HG03135 (cell line): ENCODE measurements around the gene VPS39.

Source experiments
- ATAC-seq: cut with Tn5 transposase; IDR thresholded peaks from one replicate; pipeline ENCODE4 v1.9.1; 2021; ENCODE audit warnings: mild to moderate bottlenecking, moderate library complexity; ENCODE audit not compliant: unreplicated experiment

VPS39 gene

DNA sequence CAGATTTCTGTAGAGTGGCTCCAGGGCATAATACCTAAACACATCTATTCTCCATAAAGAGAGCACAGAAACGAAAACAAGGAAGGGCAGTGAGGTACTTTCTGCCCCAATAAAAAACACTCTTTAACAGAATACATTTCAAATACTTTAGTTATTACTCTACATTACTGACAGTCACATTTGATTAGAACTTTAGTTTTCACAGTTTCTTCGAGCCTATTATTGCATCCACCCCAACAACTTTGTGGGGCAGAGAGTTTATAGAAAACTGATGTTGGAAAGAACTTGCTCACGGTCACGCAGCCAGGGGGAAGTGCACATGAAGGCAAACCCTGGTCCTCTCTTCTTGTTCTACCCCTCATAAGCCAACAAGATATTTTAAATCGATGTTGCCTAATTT is 9.0 kb downstream of the VPS39 start:
- no peak for ATAC-seq

DNA sequence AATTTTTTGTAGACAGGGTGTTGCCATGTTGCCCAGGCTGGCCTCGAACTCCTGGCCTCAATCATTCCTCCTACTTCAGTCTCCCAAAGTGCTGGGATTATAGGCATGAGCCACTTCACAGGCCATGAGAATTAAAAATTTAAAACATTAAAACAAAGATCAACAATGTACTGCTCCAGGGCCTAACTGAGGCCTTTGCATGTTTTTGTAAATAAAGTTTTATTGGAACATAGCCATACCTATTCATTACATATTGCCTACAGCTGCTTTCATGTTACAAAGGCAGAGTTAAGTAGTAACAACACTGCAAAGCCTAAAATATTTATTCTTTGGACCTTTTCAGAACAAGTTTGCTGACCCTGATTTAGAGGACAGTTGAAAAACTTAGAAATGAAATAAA is 9.6 kb downstream of the VPS39 start:
- ATAC-seq, result no peak

- no peak for ATAC-seq
Measured at GRCh38 chr15:42194513-42194912, 13.6 kb downstream of the VPS39 start.

GRCh38 chr15:42193383-42193782 is 14.7 kb downstream of the VPS39 start:
- ATAC-seq, result no peak

DNA sequence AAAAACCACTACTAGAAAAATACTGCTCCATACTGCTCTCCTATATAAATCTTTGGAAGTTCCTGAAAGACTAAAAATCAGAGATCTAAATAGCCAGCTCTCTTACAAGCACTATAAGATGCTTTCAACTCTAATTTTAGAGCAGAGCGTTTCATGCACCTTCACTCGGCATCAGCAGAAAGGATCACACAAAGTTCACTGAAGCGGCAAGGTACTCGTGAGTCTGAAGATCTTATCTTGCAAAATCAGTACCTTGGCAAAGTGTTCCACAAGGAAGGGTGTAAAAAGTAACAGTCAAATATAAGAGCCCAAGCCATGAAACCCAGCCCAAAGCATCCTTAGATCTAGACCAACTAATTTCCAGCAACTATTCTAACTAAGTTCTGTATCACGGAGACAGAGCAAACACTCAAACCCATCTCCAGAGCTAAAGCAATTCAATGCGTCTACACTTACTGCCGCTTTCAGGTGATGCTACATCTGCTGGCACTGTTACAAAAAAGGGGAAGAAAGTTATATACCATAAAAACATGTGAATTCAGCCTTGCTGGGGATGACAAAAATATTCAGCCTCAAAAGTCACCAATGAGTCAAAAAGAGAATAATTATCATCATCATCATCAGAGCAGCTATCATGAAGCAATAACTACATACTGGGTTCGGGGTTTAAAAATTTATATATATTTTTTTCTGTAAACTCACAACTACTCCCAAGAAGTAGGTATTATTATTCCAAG is 16.3 kb downstream of the VPS39 start:
- no peak for ATAC-seq

GRCh38 chr15:42190370-42190769 is 17.7 kb downstream of the VPS39 start:
- no peak for ATAC-seq

DNA sequence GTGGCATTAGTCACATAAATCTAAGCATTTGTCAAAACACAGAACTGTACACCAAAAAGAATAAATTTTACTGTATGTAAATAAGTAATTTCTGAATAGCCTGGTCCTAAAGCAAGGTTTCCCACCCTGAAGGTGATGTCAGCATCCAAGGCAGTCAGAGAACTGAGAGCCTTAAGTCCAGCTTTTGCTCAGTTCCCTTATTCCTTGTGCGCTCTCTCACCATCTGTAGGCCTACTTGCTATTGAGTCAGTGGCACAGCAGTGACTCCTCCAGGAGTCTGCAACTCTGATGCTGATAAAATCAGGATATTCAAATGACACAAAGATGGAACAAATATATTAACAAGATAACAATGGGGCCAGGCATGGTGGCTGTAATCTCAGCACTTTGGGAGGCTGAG is 22.3 kb downstream of the VPS39 start:
- ATAC-seq, result no peak

DNA sequence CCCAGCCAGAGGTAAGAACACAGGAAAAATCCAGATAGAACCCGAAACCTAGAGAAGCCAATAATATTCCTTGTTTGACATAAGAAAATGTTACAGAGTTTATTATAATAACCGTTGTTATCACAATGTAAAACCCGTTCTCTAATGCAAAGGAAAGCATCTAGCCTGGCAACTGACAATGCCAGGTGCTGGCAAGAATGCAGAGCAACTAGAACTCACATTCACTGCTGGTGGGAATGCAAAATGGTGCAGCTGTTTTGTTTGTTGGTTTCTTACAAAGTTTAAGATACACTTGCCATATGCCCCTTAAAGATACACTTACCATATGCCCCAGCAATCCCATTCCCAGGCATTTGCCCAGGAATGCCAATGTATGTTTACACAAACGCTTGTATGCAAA is 23.4 kb downstream of the VPS39 start:
- ATAC-seq, result no peak

GRCh38 chr15:42184296-42184695 is 23.8 kb downstream of the VPS39 start:
- ATAC-seq, result no peak

DNA sequence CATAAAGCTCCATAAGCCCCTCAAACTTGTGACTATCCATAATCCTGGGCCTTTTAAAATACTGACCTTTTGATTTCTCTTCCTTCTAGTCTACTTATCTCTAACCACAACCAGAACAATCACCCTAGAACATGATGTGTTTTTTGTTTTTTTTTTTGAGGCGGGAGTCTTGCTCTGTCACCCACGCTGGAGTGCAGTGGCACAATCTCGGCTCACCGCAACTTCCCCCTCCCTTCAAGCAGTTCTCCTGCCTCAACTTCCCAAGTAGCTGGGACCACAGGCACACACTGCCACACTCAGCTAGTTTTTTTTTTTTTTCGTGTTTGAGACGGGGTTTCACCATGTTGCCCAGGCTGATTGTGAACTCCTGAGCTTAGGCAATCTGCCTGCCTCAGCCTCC is 25.1 kb downstream of the VPS39 start:
- ATAC-seq, result no peak

- ATAC-seq, result no peak
Measured at GRCh38 chr15:42182328-42182886, 25.7 kb downstream of the VPS39 start.

DNA sequence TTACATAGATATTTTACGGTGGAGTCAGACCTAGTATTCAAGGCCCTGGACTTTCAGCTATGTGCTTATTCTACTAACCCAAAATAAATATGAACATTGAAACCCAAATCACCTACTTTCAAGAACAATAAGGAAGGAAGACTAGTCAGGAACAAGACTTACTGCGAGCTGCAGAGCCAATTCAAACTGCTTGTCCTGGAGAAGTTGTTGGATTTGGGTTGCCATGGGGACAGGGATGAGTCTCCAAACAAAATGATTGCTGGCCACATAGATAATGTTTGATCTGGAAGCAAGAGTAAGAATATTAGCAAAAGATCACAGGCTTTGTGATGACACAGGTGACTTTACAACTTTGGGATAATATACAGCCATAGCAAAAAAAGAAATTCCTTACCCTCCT is 30.0 kb downstream of the VPS39 start:
- no peak for ATAC-seq

GRCh38 chr15:42175671-42176070 is 32.4 kb downstream of the VPS39 start:
- no peak for ATAC-seq

DNA sequence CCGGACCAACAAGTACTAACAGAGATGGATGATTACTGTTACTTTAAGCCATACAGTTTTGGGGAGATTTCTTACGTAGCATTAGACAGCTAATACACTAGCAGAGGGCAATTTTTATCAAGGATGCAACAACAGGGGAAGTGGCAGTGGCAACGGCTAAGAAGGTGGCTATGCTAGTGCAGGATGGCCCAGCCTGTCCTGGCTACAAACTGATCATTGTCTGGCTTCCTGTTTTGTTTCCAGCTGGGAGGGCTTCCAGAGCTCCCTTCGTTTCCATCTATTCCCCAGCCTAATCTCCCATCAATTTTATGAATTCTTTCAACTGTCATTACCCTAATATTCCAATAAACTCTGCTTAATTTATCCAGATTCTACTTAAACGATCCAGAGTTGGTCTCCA is 35.6 kb downstream of the VPS39 start:
- ATAC-seq, result no peak

- no peak for ATAC-seq
Measured at GRCh38 chr15:42171795-42172194, 36.3 kb downstream of the VPS39 start.

- ATAC-seq, result no peak
Measured at GRCh38 chr15:42171122-42171521, 37.0 kb downstream of the VPS39 start.

GRCh38 chr15:42166225-42166940 is 41.7 kb downstream of the VPS39 start:
- no peak for ATAC-seq

DNA sequence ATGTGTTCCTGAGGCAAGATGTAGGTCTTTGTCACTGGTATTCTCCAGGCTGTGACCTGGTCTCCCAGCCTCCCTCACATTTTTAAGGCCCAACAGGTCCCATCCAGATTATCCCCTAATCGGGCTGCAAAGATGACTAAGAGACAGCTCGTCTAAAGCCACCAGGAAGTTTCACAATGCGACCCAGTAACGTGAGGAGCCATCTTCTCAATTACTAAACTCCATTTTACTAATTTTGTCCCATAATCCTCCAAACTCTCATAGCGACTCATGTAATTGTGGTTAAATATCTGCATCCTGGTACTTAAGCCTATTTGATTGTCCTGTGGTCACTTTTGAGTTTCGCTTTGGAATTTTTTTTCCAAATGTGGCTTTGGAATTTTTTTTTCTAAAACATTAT is 43.0 kb downstream of the VPS39 start:
- no peak for ATAC-seq

- no peak for ATAC-seq
Measured at GRCh38 chr15:42163947-42164550, 44.1 kb downstream of the VPS39 start.

DNA sequence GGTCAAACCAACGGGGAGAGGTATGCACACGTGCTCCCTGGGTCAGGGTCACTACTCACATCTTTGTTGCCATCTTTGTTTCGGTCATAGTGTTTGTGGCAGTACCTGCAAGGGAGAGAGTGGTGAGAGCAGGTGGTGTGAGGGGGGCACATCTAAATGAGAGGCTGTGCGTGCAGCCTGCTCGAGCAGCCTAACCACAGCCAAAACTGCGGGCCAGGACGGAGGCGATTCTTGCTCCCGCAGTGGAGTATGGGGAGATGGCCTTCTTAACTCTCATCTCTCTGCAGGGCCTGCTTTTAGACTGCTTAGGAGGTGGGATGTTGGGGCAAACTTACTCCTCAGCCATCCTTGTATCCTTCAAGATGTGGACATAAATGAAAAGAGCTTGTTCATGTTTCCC is 44.8 kb downstream of the VPS39 start:
- no peak for ATAC-seq

- ATAC-seq, result no peak
Measured at GRCh38 chr15:42160136-42160535, 48.0 kb downstream of the VPS39 start.
